ENCODE results near the gene ANXA11.
"Not testable (repeated sequence)": the region's sequence is repeated elsewhere in the genome, so short reads cannot be mapped to it uniquely, and the experiment has no call there.

DNA sequence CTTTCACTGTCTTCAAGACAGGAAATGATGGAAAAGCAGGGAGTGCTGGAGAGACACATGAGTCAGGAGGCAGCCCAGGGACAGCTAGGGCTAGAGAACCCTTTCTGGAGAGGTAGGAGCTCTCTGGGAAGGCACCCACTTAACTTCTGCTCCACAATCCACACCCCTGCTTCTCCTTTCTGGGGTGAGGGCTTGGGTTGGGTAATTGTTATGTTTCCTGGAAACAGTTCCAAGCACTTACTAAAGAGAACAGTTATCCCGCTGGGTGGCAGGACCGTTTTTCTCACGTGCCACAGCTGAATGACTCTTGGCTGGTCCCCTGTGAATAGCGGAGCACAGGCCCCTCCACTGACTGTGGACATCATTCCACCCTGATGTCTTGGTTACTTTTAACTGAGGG is 44.6 kb upstream of the ANXA11 start:
- TF ChIP-seq POLR2A (IDR thresholded peaks at IDR 0.05; ENCODE audit: control extremely low read depth in 1 of 2, low read depth in 2 of 2, low read length in 2 of 2); EZH2 (IDR thresholded peaks at IDR 0.05; ENCODE audit: low read depth, low read length, severe bottlenecking); GTF2F1 (IDR thresholded peaks at IDR 0.05; ENCODE audit: borderline replicate concordance, low read depth, low read length); GABPA (IDR thresholded peaks at IDR 0.05; ENCODE audit: borderline replicate concordance, insufficient read depth, low read length); ATF2 (IDR thresholded peaks at IDR 0.05; ENCODE audit: low read length): not testable (repeated sequence)
- TF ChIP-seq, protein P1, sequence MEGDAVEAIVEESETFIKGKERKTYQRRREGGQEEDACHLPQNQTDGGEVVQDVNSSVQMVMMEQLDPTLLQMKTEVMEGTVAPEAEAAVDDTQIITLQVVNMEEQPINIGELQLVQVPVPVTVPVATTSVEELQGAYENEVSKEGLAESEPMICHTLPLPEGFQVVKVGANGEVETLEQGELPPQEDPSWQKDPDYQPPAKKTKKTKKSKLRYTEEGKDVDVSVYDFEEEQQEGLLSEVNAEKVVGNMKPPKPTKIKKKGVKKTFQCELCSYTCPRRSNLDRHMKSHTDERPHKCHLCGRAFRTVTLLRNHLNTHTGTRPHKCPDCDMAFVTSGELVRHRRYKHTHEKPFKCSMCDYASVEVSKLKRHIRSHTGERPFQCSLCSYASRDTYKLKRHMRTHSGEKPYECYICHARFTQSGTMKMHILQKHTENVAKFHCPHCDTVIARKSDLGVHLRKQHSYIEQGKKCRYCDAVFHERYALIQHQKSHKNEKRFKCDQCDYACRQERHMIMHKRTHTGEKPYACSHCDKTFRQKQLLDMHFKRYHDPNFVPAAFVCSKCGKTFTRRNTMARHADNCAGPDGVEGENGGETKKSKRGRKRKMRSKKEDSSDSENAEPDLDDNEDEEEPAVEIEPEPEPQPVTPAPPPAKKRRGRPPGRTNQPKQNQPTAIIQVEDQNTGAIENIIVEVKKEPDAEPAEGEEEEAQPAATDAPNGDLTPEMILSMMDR (IDR thresholded peaks at IDR 0.05; ENCODE audit: control extremely low read depth in 1 of 3, insufficient read depth in 1 of 3, low read depth in 1 of 3, low read length in 3 of 3), result not testable (repeated sequence)
